ENCODE measurements around the gene ISG20. TPM values are rescaled to one million over a fixed set of nuclear protein-coding genes. Genes with fewer than 3 reads are reported as not detected.

The ISG20 gene
- total RNA-seq, 6 donors from 2014 or later: 41.3 to 119 (median 67.0) TPM

DNA sequence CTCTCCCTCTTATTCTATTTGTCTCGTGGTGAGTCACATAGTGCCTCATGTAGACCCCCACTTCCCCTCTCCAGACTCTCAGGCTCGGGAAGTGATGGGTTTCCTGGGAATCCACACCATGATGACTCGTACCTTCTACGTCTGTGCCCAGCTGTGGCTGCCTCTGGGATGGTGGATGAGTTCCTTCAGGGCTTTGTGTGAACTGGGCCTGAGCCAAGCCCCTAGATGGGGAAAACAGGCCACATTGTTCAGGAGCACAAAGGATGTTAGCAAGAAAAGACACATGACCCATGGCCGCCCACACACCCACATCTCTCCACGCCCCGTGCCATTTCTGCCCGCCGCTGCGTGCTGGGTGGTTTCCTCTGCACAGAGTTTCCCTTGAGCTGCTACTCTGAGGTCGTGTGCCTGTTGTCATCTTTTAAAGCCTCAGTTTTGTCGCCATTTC, 10.5 kb downstream of the ISG20 start:
- peak; percentile 57 to 81 for DNase-seq

DNA sequence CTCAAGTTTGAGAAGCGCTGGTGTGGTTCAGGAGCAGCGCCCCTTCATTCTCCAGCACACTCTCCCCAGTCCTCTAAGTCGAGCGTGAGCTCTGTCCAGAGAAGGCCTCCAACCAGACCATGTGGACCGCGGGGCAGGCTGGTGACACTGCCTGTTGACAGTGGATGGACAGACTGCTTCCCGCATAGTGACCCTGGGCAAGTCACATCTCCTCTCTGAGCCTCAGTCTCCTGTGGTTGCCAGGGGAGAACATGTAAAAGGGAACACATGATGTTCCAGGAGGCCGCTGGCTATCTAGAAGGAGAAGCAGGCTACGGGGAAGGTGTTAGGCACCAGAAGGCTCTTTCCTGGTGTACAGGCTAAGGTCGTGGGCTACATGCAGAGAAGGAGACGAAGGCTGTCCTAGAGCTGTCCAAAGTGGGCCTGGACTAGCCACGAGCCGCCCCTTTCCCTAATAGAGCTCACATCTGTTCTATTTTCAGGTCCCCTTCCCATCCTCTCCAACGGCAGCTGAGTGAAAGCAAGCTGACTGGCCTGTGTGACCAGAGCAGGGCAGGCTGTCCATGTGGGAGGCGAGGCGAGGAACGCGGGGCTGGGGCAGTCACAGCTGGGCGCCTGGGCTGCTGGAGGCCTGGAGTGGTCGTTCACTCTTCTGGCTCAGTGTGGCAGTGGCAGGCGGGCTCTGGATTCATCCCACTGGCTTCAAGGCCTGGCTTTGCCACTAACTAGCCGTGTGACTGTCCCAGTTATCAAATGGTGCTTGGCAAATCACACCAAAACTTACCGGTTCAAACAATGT, 11.1 kb downstream of the ISG20 start:
- ATAC-seq (ENCODE audit: low FRiP score in 2 of 2) (peak in 1 of 2 donors; percentile 4), DNase-seq (peak in 1 of 2 donors; percentile 20)
- 78 to 88% methylated on average over 12 to 22 of the region's 23 CpGs for WGBS, 2 donors
- Histone ChIP-seq H3K9me3 (no peaks in the 10 kb centered on the region), H3K27ac (peak overlapping the region; percentile 77 to 92 (median 84)), H3K4me1 (peaks cover 27 to 30% (median 30%) of the 10 kb centered on the region in 4 donors), H3K4me3 (no peak overlapping the region), H3K27me3 (no peaks in the 10 kb centered on the region), H3K36me3 (peaks cover 0 to 24% (median 1%) of the 10 kb centered on the region in 4 donors)
- TF ChIP-seq EP300 (IDR thresholded peaks at IDR 0.05) (no peak), POLR2AphosphoS5 (IDR thresholded peaks at IDR 0.05) (no peak), POLR2A (IDR thresholded peaks at IDR 0.05) (no peak)

More for the DNA sequence above, 10.5 kb downstream of the ISG20 start:
- peaks cover 27 to 30% (median 30%) of the 10 kb centered on the region in 4 donors for H3K4me1 ChIP-seq
- peak; percentile 6 to 43 for ATAC-seq (ENCODE audit: low FRiP score in 2 of 2)
- no peaks in the 10 kb centered on the region for H3K27me3 ChIP-seq
- H3K9me3 ChIP-seq: no peaks in the 10 kb centered on the region
- 29 to 50% methylated on average over 5 to 12 of the region's 12 CpGs for WGBS, 2 donors
- H3K36me3 ChIP-seq: peaks cover 0 to 17% (median 3%) of the 10 kb centered on the region in 4 donors
- TF ChIP-seq POLR2A (IDR thresholded peaks at IDR 0.05): no peak
- peak in 3 of 4 donors; percentile 62 to 85 (median 70) for TF ChIP-seq EP300 (IDR thresholded peaks at IDR 0.05)
- TF ChIP-seq, protein P1, sequence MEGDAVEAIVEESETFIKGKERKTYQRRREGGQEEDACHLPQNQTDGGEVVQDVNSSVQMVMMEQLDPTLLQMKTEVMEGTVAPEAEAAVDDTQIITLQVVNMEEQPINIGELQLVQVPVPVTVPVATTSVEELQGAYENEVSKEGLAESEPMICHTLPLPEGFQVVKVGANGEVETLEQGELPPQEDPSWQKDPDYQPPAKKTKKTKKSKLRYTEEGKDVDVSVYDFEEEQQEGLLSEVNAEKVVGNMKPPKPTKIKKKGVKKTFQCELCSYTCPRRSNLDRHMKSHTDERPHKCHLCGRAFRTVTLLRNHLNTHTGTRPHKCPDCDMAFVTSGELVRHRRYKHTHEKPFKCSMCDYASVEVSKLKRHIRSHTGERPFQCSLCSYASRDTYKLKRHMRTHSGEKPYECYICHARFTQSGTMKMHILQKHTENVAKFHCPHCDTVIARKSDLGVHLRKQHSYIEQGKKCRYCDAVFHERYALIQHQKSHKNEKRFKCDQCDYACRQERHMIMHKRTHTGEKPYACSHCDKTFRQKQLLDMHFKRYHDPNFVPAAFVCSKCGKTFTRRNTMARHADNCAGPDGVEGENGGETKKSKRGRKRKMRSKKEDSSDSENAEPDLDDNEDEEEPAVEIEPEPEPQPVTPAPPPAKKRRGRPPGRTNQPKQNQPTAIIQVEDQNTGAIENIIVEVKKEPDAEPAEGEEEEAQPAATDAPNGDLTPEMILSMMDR (IDR thresholded peaks at IDR 0.05): no peak
- TF ChIP-seq POLR2AphosphoS5 (IDR thresholded peaks at IDR 0.05): peak; percentile 39 to 92
- peak overlapping the region; percentile 77 to 92 (median 84) for H3K27ac ChIP-seq
- H3K4me3 ChIP-seq: no peak overlapping the region

DNA sequence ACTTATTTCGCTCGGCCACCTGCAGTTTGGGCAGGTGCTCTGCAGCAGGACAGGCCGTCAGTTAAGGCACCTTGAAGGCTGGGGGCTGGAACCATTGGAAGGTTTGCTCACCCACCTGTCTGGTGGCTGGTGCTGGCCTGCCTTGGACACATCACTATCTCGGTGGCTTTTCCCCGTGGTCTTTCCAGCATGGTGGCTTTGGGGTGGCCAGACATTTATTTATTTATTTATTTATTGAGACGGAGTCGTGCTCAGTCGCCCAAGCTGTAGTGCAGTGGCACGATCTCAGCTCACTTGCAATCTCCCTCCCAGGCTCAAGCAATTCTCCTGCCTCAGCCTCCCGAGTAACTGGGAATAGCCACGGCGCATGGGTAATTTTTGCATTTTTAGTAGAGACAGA, 11.7 kb downstream of the ISG20 start:
- no peak overlapping the region for H3K4me3 ChIP-seq
- peak in 1 of 2 donors; percentile 17 for DNase-seq
- H3K36me3 ChIP-seq: peaks cover 0 to 26% (median 1%) of the 10 kb centered on the region in 4 donors
- TF ChIP-seq POLR2AphosphoS5 (IDR thresholded peaks at IDR 0.05): no peak
- TF ChIP-seq, protein P1 (IDR thresholded peaks at IDR 0.05): no peak
- TF ChIP-seq EP300 (IDR thresholded peaks at IDR 0.05): no peak
- TF ChIP-seq POLR2A (IDR thresholded peaks at IDR 0.05): no peak
- H3K27ac ChIP-seq: peak overlapping the region in 3 of 4 donors; percentile 84 to 92 (median 85)
- no peaks in the 10 kb centered on the region for H3K27me3 ChIP-seq
- no peak for ATAC-seq (ENCODE audit: low FRiP score in 2 of 2)
- H3K4me1 ChIP-seq: peaks cover 27 to 30% (median 30%) of the 10 kb centered on the region in 4 donors
- WGBS, 2 donors: 97 to 98% methylated on average over 12 of the region's 12 CpGs
- no peaks in the 10 kb centered on the region for H3K9me3 ChIP-seq

DNA sequence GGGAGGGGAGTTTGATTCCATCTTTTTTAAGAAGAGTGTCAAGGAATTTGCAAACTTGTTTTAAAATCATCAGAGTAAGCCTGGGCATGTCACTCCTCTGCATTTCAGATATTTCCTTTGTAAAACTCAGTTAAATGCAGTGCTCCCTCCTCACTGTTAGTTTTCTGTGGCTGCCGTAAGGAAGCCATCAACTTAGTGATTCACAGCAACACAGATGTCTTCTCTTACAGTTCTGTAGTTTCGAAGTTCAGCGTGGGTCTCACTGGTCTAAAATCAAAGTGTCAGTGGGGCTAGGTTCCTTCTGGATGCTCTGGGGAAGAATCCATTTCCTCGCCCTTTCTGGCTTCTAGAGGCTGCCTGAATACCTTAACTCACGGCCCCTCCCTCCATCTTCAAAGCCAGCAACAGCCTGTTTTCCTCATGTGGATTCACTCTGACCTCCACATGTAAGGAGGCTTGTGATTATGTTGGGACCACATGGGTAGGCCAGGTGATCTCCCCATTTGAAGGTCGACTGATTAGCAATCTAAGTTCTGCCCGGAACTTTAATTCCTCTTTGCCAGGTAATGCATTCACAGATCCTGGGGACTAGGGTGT, 12.4 kb downstream of the ISG20 start:
- Histone ChIP-seq H3K27me3 (no peaks in the 10 kb centered on the region), H3K4me1 (peaks cover 27 to 30% (median 30%) of the 10 kb centered on the region in 4 donors), H3K27ac (peak overlapping the region in 1 of 4 donors; percentile 92), H3K9me3 (no peaks in the 10 kb centered on the region), H3K36me3 (peaks cover 0 to 24% (median 1%) of the 10 kb centered on the region in 4 donors), H3K4me3 (no peak overlapping the region)
- no peak for ATAC-seq (ENCODE audit: low FRiP score in 2 of 2)
- TF ChIP-seq POLR2AphosphoS5 (IDR thresholded peaks at IDR 0.05): no peak
- TF ChIP-seq POLR2A (IDR thresholded peaks at IDR 0.05): no peak
- TF ChIP-seq, protein P1 (IDR thresholded peaks at IDR 0.05): no peak
- TF ChIP-seq EP300 (IDR thresholded peaks at IDR 0.05): no peak
- DNase-seq: no peak
- WGBS, 2 donors: 85 to 97% methylated on average over 7 of the region's 7 CpGs

DNA sequence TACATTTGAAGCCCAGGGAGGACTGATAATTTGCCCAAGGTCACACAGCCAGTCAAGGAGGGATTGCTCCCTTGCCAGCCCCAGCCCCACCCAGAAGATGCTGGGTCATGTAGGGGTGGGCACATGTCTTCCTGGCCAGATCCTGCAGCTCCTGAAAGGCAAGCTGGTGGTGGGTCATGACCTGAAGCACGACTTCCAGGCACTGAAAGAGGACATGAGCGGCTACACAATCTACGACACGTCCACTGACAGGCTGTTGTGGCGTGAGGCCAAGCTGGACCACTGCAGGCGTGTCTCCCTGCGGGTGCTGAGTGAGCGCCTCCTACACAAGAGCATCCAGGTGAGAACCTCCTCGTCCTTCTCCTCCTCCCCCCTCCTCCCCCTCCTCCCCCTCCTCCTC, 13.2 kb downstream of the ISG20 start:
- 79 to 87% methylated on average over 9 of the region's 9 CpGs for WGBS, 2 donors
- peak in 1 of 2 donors; percentile 18 for DNase-seq
- H3K27me3 ChIP-seq: no peaks in the 10 kb centered on the region
- TF ChIP-seq, protein P1 (IDR thresholded peaks at IDR 0.05): no peak
- TF ChIP-seq EP300 (IDR thresholded peaks at IDR 0.05) (no peak), POLR2A (IDR thresholded peaks at IDR 0.05) (no peak), POLR2AphosphoS5 (IDR thresholded peaks at IDR 0.05) (no peak)
- peaks cover 0 to 24% (median 1%) of the 10 kb centered on the region in 4 donors for H3K36me3 ChIP-seq
- no peak overlapping the region for H3K4me3 ChIP-seq
- H3K27ac ChIP-seq: no peak overlapping the region
- no peaks in the 10 kb centered on the region for H3K9me3 ChIP-seq
- H3K4me1 ChIP-seq: peaks cover 27 to 30% (median 29%) of the 10 kb centered on the region in 4 donors
- ATAC-seq (ENCODE audit: low FRiP score in 2 of 2): no peak
